GM19238 (cell line): Measurements from ENCODE around the gene SLC25A22.

Source experiments
- DNase-seq: peaks from one replicate; pipeline ENCODE4 v3.0.0; 2011; ENCODE audit warnings: low spot score; ENCODE audit not compliant: insufficient read length

Gene SLC25A22

GRCh38 chr11:747158-748006, 50.7 kb downstream of the SLC25A22 start, which contains the start of gene TALDO1:
TALDO1 (plus strand) TSS chr11:747464; CDS start chr11:747482, 18 bp downstream.
- DNase-seq, result peak; percentile 98

GRCh38 chr11:746289-747157, 51.6 kb downstream of the SLC25A22 start:
- no peak for DNase-seq

GRCh38 chr11:745428-745827, 52.7 kb downstream of the SLC25A22 start:
- no peak for DNase-seq

GRCh38 chr11:742571-743201, 55.4 kb downstream of the SLC25A22 start:
- no peak for DNase-seq

- no peak for DNase-seq
Observed at GRCh38 chr11:742156-742546, 55.9 kb downstream of the SLC25A22 start.
